Islet of Langerhans (tissue), 1 donor: ENCODE results near the gene NDNF.

Experiments used
- FAIRE-seq: peaks from one replicate; lab custom pipeline; 2011; peaks lifted over from hg19 to GRCh38; lab: Jason Lieb, UNC

The NDNF gene

DNA sequence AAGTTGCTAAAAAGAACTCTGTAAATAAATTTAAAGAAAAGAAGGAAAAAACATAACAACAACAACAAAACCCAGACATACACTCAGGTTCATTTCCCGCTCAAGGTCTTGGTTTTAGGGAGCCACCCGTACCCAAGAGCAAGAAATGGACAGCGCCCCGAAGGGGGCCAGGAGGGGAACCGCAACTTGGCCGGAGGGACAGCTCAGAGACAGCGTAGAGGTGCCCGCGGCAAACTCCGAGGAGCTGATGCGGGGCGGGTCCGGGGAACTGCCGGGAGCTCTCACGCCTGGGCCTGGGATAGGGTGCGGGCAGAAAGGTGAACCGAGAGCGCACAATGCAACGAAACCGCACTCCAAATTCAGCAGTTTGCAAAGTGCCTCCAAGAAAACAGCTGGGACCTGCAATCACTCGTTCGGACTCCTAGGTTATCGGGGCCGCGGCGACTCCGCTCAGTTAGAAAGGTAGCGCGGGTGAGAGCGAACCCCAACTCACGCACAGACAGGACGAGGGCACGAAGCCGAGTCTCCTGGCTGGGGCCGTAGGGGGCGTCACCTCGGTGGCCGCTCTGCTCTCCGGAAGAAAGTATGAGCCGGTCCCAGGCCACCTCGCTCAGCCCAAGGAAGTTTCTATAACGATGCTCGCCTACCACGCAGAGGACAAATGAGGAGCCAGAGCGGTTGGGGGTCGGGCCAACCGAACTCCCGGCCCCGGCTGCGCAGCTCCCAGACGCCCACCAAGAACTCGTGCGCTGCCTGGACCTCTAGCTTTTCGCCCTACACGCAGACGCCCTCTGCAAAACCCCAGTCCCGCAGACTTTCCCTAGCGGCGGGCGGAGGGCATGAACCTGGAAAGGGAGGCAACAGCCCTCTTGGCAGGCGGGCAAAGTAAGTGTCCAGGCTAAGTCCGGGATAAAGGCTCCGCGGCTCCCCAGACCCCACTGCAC, 1.4 kb downstream of the NDNF start:
- FAIRE-seq: no peak

DNA sequence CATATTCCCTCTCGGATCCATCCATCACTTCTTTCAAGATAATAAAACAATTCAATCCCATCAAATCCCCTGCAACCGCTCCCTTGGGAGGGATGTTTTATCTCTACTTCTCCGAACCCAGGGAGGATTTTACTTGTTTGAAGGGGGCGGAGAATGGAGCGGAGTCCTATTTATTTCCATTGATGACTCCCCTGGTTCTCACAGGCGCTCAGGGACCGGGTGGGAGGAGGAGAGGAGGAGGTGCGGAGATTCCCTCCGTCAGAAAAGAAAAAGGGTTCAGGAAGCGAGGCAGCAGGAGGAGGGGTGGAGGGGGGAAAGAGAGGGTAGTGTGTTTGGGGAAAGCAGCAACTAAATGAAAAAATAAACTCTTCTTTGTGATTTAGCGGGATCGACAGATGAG, 2.1 kb downstream of the NDNF start:
- no peak for FAIRE-seq

DNA sequence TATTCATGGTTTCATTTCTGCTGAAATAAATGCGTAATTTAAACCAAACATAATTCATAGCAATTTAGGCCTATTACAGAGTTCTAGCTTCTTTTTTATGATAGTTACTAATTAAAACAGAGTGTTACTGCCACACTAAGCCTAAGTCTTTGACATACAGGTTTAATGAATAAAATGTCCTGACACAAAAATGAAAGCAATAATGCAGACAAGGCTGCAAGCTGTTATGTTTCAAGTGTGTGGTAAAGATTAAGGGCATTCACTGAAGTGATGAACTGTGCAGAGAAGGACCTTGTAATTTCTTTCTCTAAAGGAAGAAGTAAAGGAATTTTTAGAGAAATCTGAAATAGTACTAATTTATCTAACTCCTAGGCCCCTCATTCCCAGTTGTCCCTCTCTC, 2.9 kb downstream of the NDNF start:
- no peak for FAIRE-seq

DNA sequence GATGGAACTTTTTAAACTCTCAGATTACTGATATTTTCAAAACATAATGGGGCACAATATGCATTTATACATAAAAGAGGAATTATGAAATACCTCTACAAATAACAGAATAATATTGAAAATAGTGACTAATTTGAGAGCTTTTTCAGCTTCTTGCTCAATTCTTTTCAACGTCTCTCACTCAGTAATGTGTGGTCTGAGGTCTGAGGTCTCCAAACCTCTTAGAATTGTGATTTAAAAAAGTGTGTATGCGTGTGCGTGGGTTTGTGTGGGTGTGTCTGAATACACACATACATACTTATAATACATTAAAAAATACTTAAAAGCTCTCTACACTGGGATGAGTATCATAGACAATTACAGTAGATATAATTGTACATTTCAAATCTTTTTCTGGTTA, 7.9 kb downstream of the NDNF start:
- no peak for FAIRE-seq

DNA sequence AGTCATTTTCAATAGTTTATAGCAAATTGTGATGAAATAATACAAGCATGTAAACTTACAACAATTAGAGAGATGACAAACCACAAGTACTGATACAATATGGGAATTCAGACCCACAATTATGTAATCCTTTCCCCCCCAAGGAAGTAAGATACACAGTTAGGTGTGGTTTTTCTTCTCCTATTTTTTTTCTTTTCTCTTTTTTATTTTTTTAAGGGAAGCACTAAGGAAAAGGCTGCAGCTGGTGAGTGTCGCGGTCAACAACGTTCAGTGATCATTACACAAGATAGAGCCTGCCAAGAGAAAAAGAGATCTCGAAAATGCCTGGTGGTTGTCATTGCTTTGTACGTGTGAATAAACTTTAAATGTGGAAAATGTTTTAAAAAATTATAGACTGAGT, 9.8 kb downstream of the NDNF start:
- FAIRE-seq: no peak

DNA sequence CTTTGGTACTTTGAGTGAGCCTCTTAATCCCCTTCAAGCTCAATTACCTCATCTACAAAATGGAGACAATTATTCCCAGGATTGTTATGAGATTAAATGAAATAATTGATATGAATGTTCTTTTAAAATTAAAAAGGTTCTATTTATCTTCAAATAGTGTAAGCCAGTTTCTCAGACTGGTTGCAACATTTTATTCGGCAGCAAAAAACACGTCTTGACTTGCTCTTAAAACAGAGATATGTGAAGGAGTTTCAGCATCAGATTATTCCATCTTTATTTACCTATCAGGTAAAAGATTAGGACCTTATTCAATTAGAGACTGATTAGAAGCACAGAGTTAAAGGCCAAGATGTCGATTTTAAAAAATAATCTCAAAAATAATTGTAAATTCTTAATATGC, 10.5 kb downstream of the NDNF start:
- no peak for FAIRE-seq

GRCh38 chr4:121061215-121061614, 11.1 kb downstream of the NDNF start:
- no peak for FAIRE-seq

GRCh38 chr4:121057466-121057922, 14.8 kb downstream of the NDNF start:
- no peak for FAIRE-seq

DNA sequence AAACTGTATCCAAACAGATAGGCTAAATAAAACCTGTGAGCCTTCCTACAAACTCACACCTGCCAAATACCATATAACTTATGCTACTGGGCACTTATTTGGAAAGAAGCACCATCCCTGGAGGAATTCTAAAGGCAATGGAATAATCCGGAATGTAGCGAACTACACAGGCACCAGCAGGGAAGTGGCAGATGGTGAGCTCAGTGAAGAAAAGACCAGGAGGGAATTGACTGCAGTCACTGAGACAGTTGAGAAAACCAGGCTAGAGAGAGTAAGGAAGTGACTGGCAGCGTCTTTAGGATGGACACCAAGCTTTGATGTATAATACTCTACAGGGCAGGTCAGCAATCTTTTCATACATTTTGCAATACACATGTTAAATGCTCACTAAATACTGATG, 16.3 kb downstream of the NDNF start:
- no peak for FAIRE-seq

DNA sequence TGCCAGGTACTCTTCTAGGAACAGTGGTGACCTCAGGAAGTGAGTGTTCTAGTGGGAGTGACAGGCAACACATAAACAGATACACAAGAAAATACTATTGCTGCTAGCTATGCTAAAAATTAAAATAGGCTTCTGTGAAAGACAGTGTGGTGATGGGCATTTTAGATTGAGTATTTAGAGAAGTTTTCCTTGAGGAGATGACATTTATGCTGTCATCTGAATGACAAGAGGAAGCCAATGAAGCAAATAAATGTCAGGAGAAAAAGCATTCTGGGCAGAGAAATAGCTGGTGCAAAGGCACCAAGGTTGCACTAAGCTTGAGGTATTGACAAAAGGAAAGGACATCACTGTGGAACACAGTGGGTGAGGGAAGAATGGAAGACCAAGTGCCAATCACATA, 18.0 kb downstream of the NDNF start:
- FAIRE-seq: no peak

DNA sequence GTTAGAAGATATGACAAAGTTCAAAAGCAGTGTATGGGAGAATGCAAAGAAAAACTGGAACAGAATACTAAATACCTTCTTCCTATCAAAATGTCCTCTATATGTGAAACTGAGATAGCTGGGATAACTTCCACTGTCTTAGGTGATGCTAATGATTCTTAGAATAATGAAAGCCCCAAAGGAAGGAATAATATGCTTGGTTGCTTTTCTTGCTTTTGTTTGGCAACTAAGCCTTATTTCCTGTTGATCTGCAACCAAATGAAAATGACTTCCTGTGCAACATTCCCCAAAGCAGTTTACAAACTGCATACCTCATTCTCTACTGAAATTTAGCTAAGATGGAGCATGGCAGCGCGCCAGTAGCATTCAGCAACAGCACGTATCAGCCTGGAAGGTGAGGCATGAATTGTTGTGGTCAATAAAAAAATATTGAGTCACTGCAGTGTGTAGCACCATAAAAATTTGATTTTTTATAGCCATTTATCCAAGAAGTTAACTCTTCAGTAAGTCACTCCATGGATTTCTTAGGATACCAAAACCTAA, 18.7 kb downstream of the NDNF start:
- no peak for FAIRE-seq

DNA sequence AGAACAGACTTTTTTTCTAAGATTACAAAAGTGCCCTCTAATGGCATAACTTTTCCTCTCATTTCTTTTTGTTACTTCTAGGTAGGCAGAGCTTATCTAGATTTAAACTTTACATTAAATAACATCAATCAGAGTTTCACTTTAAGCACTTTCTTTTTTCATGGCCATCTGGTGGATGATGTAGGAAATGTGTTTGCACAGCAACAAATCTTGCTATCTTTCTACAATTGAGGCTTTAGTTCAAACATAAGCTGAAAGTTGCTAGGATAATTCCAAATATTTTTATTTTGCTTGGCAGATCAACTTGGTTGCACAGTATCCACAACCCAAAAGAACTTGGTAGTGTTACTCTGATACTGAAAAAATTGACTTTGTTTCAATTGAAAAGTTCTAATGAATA, 22.0 kb downstream of the NDNF start:
- peak; percentile 86 for FAIRE-seq

DNA sequence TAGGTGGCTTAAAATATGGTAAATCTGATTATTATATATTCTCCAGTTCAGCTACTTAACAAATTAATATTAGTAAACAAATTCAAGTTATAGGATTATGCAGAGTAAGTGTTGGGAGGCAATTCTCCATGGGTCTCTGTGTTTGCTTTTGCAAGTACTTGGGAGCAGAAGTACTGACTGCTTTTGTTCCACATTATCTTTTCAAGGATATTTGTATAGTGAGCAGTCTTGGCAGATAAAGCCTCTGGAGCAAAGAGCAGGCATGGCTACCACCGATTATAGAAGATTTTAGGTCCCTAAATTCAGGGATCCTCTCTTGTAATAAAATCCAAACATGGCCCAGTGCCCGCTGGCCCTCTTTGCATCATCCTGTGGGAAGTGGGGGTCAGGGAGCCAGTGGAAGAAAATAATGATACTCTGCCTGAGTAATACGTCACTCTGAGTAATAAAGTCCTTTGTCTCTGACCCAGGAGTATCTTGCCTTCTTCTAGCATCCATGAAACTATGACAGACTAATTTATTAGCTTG, 23.2 kb downstream of the NDNF start:
- FAIRE-seq: no peak

- no peak for FAIRE-seq
These were observed 24.2 kb downstream of the NDNF start for GRCh38 chr4:121048165-121048564.

DNA sequence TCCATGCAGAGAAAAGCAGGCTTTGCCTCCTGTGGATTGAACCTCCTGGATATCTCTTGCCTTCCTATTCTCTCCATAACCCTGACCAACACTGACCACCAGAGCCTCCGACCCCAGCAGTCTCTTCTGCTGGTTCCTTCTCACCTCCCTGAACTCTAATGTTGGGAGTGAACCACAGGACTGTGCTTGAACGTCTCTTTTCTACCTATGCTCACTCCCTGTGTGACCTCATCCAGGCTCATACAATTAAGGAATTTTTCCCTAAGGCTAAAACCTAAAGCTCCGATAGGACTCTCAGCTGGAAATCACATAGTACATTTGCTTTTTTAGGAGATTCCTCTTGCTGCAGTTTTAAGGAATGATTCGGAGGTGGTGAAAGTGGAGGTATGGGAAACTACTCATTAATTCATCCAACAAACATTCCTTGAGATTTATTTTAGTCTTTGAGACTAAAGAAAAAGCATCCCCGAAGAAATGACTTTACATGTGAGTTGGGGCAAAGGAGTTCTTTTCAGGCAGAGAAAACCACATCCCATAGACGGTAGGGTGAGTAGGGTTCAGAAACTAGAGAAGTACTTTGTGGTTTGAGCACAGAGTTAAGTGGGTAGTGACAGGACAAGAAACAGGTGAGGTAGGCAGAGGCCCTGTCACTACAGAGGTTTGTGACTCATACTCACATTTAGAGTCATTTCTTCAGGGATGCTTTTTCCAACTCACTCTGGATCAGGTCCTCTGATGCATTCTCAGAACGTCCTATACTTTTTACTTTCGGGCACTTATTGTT, 30.8 kb downstream of the NDNF start:
- no peak for FAIRE-seq

- FAIRE-seq: no peak
These were observed 38.3 kb downstream of the NDNF start for GRCh38 chr4:121034017-121034416.

DNA sequence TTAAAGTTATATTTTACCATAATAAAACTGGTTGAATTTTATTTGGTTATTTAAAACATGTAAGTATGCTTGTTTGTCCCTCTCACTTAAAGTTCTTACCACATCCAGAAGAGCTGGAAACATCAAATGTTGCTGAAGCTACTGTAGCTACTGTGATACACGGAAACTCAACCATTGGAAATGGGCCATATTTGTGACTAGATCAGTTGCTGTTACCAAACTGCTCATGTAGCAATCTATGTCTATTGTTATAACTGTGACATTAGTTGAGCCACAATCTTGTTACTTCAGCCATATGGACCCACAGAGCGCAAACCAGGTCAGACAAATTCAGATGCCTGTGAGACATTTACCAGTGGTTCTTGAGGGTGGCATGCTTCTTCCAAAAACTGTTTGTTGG, 41.6 kb downstream of the NDNF start:
- FAIRE-seq: no peak

DNA sequence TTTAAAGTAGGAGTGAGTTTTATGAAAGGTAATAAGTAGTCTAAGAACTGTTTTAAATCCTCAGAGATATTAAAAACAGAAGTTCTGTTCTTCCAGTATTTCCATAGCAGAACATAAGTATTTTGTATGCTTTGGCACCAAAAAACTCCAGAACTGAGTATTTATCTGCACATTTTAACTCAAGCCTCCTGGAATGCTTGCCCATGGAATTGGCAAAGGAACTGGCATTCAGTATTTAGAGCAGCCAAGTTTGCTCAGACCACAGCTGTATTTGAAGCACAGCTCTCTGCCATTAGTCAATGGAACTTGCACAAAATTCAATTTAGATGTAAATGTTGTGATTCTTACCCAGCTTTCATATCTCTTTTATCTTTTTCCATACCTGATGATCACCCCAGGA, 42.2 kb downstream of the NDNF start:
- no peak for FAIRE-seq

- no peak for FAIRE-seq
These were observed 46.3 kb downstream of the NDNF start for GRCh38 chr4:121026034-121026433.

GRCh38 chr4:121025540-121025939, 46.8 kb downstream of the NDNF start:
- FAIRE-seq: no peak

DNA sequence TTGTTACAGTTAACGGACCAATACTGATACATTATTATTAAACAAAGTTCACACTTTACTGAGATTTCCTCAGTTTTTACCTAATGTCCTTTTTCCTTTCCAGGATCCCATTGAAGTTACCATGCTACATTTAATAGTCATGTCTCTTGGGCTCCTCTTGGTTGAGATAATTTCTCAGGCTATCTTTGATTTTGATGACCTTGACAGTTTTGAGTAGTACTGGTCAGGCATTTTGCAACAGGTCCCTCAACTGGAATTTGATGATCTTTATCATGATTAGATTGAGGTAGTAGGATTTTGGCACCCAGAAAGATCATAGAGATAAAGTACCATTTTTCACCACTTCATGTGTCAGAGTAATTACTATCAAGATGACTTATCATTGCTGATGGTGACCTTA, 53.8 kb downstream of the NDNF start:
- no peak for FAIRE-seq

DNA sequence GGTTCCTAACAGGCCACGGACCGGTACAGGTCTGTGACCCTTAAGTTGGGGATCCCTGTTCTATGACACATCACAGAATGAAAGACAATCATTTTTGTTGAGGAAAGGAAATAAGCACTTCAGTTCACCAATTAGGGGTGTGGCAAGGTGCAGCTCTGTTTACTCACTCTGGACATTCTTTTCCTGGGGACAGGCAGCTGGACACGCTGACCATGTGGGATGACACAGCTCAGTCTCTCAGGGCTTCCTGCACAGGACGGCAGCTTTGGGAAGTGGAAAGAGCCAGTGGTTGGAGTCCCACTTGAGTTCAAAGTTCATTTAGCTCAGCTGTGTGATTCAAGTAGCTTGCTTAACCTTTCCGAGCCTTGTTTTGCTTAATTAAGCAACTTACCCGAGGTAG, 55.7 kb downstream of the NDNF start:
- no peak for FAIRE-seq

DNA sequence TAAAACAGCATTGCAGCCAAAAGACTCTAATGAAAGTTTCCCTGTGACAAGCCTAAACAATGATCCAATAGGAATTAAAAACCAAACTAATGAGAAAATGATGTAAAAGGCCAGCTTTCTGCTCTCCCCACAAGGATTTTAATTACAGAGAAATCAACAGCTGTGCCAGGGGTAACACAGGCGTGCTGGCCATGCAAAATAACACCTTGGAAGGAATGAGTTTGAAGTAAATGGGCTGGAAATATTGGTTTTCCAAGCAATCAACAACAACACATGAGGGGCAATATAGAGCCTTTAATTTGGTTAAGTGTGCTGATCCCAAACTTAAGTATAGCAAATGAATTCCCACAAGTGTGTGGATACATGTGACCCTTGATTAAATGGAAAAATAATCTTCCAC, 56.9 kb downstream of the NDNF start:
- FAIRE-seq: no peak
